Karpas-422 (cell line): ENCODE measurements around the gene TUBE1. TPM values are rescaled to one million over a fixed set of nuclear protein-coding genes. Genes with fewer than 3 reads are reported as not detected.
A peak's percentile ranks its signal among the peaks of the same experiment; 100 is the strongest.

Experiments used
- DNase-seq: peaks from one replicate; pipeline ENCODE4 v3.0.0-alpha.2; 2015
- H2AFZ ChIP-seq: fragments of 200-600 bp; sonication (generic); 2 replicates; pipeline ENCODE4 v1.6.1; 2014; ENCODE audit warnings: antibody characterized with exemption, low read length, mixed read lengths
- H3K27ac ChIP-seq: fragments of 200-600 bp; sonication (generic); 2 replicates; pipeline ENCODE4 v1.5.1; 2014; ENCODE audit warnings: mild to moderate bottlenecking, low read length, moderate library complexity
- H3K27me3 ChIP-seq: fragments of 200-600 bp; sonication (generic); 2 replicates; pipeline ENCODE4 v1.6.1; 2014; ENCODE audit warnings: low read length, mixed read lengths
- H3K36me3 ChIP-seq: fragments of 200-600 bp; sonication (generic); 2 replicates; pipeline ENCODE4 v1.6.1; 2014; ENCODE audit warnings: low read length, mixed read lengths; ENCODE audit not compliant: insufficient read depth
- H3K4me1 ChIP-seq: fragments of 200-600 bp; sonication (generic); 2 replicates; pipeline ENCODE4 v1.6.1; 2014; ENCODE audit warnings: mild to moderate bottlenecking, low read length, mixed read lengths
- H3K4me2 ChIP-seq: fragments of 200-600 bp; sonication (generic); 2 replicates; pipeline ENCODE4 v1.6.1; 2014; ENCODE audit warnings: low read length, low read depth, mild to moderate bottlenecking; ENCODE audit not compliant: poor library complexity, severe bottlenecking
- H3K4me3 ChIP-seq: fragments of 200-600 bp; sonication (generic); 2 replicates; pipeline ENCODE4 v1.5.1; 2014; ENCODE audit warnings: mild to moderate bottlenecking, antibody characterized with exemption, low read length, mixed read lengths
- H3K79me2 ChIP-seq: fragments of 200-600 bp; sonication (generic); 2 replicates; pipeline ENCODE4 v1.6.1; 2014; ENCODE audit warnings: mild to moderate bottlenecking, low read length, mixed read lengths
- H3K9ac ChIP-seq: fragments of 200-600 bp; sonication (generic); 2 replicates; pipeline ENCODE4 v1.6.0; 2014; ENCODE audit warnings: low read length
- H3K9me2 ChIP-seq: fragments of 200-600 bp; sonication (generic), shearing (Covaris generic); replicated peaks from 2 replicates; pipeline ENCODE4 v1.6.0; 2014; ENCODE audit warnings: mild to moderate bottlenecking, low read length, moderate library complexity; ENCODE audit not compliant: insufficient read depth
- H3K9me3 ChIP-seq: fragments of 300-700, 200-600 bp; sonication (generic); 2 replicates; pipeline ENCODE4 v1.6.1; 2014; ENCODE audit warnings: low read length, mixed read lengths
- H4K20me1 ChIP-seq: fragments of 200-600 bp; sonication (generic); 2 replicates; pipeline ENCODE4 v1.6.1; 2014; ENCODE audit warnings: mild to moderate bottlenecking, antibody characterized with exemption, low read length, low read depth; ENCODE audit not compliant: insufficient read depth
- total RNA-seq: library from RNA; depleted of rRNA; stranded (reverse); fragments of >200 nt; shearing (Covaris generic); gene quantifications from 2 replicates; pipeline ENCODE4 v1.2.3, GENCODE V29; 2014; ENCODE audit warnings: low replicate concordance

Gene TUBE1
- total RNA-seq, 1 experiment from 2014 or later = 110 TPM

DNA sequence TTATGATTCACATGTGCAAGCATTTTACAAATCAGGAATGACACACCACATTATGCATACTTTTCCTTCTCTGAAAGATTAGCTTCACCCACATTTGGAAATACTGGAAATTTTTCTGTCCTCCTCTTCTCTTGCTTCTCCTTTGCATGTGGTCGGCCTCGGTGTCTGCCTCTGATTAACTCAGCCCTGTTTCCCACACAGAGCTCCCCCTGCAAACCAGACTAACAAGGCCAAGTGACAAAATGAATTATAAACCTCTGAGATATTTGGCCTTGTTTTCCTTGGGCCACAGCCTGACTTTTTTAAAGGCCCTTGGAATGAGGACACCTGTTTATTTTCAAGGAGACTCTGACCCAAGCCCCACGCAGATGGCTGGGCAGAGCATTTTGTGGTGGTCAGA, 42.4 kb downstream of the TUBE1 start:
- no peak for DNase-seq
- Histone ChIP-seq H3K4me1 (peaks cover 15% of the 10 kb centered on the region), H3K79me2 (no peaks in the 10 kb centered on the region), H3K4me2 (no peak overlapping the region), H3K36me3 (no peaks in the 10 kb centered on the region), H3K27ac (no peak overlapping the region), H3K27me3 (no peaks in the 10 kb centered on the region; the same call in 1 of the 2 replicates), H3K9me3 (no peaks in the 10 kb centered on the region), H2AFZ (no peak overlapping the region), H3K4me3 (no peak overlapping the region), H3K9ac (no peak overlapping the region), H3K9me2 (no peaks in the 10 kb centered on the region), H4K20me1 (no peaks in the 10 kb centered on the region)

GRCh38 chr6:112044196-112044595, 43.1 kb downstream of the TUBE1 start:
- H3K9ac ChIP-seq = no peak overlapping the region
- H3K27ac ChIP-seq = no peak overlapping the region
- H3K9me3 ChIP-seq = no peaks in the 10 kb centered on the region
- H3K4me2 ChIP-seq = no peak overlapping the region
- H2AFZ ChIP-seq = no peak overlapping the region
- H3K36me3 ChIP-seq = no peaks in the 10 kb centered on the region
- no peaks in the 10 kb centered on the region; the same call in 1 of the 2 replicates for H3K27me3 ChIP-seq
- H3K4me3 ChIP-seq = no peak overlapping the region
- peaks cover 11% of the 10 kb centered on the region for H3K4me1 ChIP-seq
- H3K9me2 ChIP-seq = no peaks in the 10 kb centered on the region
- DNase-seq = no peak
- H3K79me2 ChIP-seq = no peaks in the 10 kb centered on the region
- H4K20me1 ChIP-seq = no peaks in the 10 kb centered on the region

DNA sequence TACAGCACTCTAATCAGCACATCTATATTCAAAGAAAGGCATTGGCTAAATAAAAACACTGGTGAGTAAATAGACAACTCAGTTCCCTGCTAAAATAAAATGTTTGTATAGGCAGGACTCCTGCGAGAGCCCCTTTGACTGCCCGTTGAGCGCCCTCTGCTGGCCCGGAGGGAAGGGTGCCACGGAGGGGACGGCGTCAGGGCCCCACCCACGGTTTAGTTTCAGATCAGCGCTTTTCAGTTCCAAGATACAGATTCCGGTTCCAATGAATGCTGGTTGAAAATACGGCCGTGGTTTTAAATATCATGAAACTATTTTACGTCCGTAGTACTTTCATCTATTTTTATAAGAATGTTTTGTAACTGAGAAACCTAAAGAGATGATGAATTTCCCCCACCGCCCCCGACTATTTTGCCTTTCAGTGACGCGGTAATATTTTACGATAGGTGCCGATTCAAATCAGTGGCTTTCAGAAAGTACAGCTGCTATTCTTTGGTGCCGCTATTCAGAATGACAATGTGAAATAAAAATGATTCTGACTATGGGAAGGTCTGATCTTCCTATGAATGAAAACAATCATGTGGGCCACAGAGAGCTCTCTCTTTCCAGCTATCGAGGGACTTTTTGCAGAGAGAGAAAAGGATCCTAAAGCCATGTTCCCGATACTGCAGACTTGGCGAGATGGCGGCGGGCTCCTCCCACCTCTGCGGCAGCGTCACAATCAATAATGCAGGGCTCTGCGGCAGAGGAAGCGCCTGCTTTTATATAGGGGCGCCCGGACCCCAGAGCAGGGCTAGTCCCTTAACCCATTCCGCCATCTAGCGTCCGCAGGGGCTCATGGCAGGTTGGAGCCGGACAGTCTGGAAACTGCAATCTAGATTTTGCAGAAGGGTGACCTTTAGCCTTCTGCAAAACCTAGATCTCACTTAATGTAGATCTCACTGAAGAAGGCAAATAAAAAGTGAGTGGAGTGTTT, 44.0 kb downstream of the TUBE1 start:
- Histone ChIP-seq H4K20me1 (no peaks in the 10 kb centered on the region), H3K9me3 (no peaks in the 10 kb centered on the region), H3K9ac (peak overlapping the region; percentile 69)

GRCh38 chr6:112041535-112041934, 45.7 kb downstream of the TUBE1 start:
- no peak overlapping the region for H3K4me2 ChIP-seq
- H3K9ac ChIP-seq = no peak overlapping the region
- no peak for DNase-seq
- H3K4me1 ChIP-seq = peaks cover 4% of the 10 kb centered on the region
- no peaks in the 10 kb centered on the region for H3K79me2 ChIP-seq
- H3K27me3 ChIP-seq = no peaks in the 10 kb centered on the region; the same call in 1 of the 2 replicates
- no peaks in the 10 kb centered on the region for H3K9me2 ChIP-seq
- no peak overlapping the region for H3K4me3 ChIP-seq
- H3K9me3 ChIP-seq = no peaks in the 10 kb centered on the region
- H3K27ac ChIP-seq = no peak overlapping the region
- no peaks in the 10 kb centered on the region for H3K36me3 ChIP-seq
- no peaks in the 10 kb centered on the region for H4K20me1 ChIP-seq
- H2AFZ ChIP-seq = no peak overlapping the region

More for the DNA sequence above, 44.0 kb downstream of the TUBE1 start:
- peak overlapping the region; percentile 73 for H2AFZ ChIP-seq
- peak overlapping the region; percentile 75 for H3K27ac ChIP-seq
- H3K4me1 ChIP-seq = peaks cover 4% of the 10 kb centered on the region
- H3K9me2 ChIP-seq = no peaks in the 10 kb centered on the region
- peak overlapping the region; percentile 68 for H3K4me3 ChIP-seq
- no peaks in the 10 kb centered on the region; the same call in 1 of the 2 replicates for H3K27me3 ChIP-seq
- DNase-seq = peak; percentile 98
- no peaks in the 10 kb centered on the region for H3K36me3 ChIP-seq
- peak overlapping the region; percentile 75 for H3K4me2 ChIP-seq
- no peaks in the 10 kb centered on the region for H3K79me2 ChIP-seq

GRCh38 chr6:112040956-112041355, 46.3 kb downstream of the TUBE1 start:
- H4K20me1 ChIP-seq = no peaks in the 10 kb centered on the region
- H3K9me2 ChIP-seq = no peaks in the 10 kb centered on the region
- H3K36me3 ChIP-seq = no peaks in the 10 kb centered on the region
- no peaks in the 10 kb centered on the region for H3K79me2 ChIP-seq
- no peak overlapping the region for H2AFZ ChIP-seq
- H3K27me3 ChIP-seq = no peaks in the 10 kb centered on the region; the same call in 1 of the 2 replicates
- H3K9me3 ChIP-seq = no peaks in the 10 kb centered on the region
- DNase-seq = no peak
- no peak overlapping the region for H3K27ac ChIP-seq
- H3K4me3 ChIP-seq = no peak overlapping the region
- no peak overlapping the region for H3K4me2 ChIP-seq
- H3K9ac ChIP-seq = no peak overlapping the region
- H3K4me1 ChIP-seq = peaks cover 4% of the 10 kb centered on the region

- Histone ChIP-seq H3K9ac (no peak overlapping the region), H3K27me3 (no peaks in the 10 kb centered on the region; the same call in 1 of the 2 replicates), H3K9me2 (no peaks in the 10 kb centered on the region), H3K4me2 (no peak overlapping the region), H3K4me3 (no peak overlapping the region), H3K9me3 (no peaks in the 10 kb centered on the region), H4K20me1 (no peaks in the 10 kb centered on the region), H3K79me2 (no peaks in the 10 kb centered on the region), H3K4me1 (peaks cover 4% of the 10 kb centered on the region), H3K27ac (no peak overlapping the region), H2AFZ (no peak overlapping the region), H3K36me3 (no peaks in the 10 kb centered on the region)
- no peak for DNase-seq
Measured at GRCh38 chr6:112039431-112039770, 47.9 kb downstream of the TUBE1 start.

DNA sequence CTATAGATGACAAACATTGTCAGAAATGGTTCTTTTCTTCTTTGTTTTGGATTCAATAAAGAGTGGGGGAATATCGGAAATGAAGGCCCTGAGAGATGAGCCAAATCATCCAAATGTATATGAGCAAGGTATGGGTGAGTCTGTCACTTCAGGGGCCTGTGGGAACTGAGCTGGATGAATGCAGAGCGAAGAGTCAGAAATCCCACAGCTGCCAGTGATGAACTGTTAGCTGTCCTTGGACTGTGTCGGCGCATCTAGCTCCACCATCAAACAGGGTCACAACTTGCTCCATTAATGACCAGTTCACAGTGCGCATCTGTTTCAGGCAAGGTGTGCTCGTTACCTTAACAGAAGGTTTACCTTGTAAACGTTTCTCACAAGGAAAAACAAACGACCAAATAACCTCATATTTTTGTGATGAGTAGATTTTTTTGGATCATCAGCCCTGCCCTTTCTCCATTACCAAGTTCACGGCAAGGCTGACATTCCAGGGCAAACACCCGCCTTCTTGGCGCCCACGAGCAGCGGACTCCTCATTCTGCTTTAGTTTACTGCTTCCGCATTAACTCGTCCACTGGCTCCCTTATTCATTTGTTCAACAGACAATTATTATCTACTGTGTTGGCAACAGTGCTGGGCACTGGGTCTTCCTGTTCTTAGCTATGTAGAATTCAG, 48.4 kb downstream of the TUBE1 start:
- H4K20me1 ChIP-seq = no peaks in the 10 kb centered on the region
- H2AFZ ChIP-seq = no peak overlapping the region
- H3K9me3 ChIP-seq = no peaks in the 10 kb centered on the region
- no peak overlapping the region for H3K4me2 ChIP-seq
- no peak overlapping the region for H3K27ac ChIP-seq
- no peak overlapping the region for H3K4me3 ChIP-seq
- H3K27me3 ChIP-seq = no peaks in the 10 kb centered on the region; the same call in 1 of the 2 replicates
- no peak overlapping the region for H3K9ac ChIP-seq
- peaks cover 4% of the 10 kb centered on the region for H3K4me1 ChIP-seq
- no peak for DNase-seq
- no peaks in the 10 kb centered on the region for H3K36me3 ChIP-seq
- no peaks in the 10 kb centered on the region for H3K79me2 ChIP-seq
- no peaks in the 10 kb centered on the region for H3K9me2 ChIP-seq

- no peak for DNase-seq
- no peak overlapping the region for H3K9ac ChIP-seq
Measured at GRCh38 chr6:112038268-112038667, 49.0 kb downstream of the TUBE1 start.

More at GRCh38 chr6:112038268-112038667, 49.0 kb downstream of the TUBE1 start:
- H3K4me2 ChIP-seq = no peak overlapping the region
- H3K27ac ChIP-seq = no peak overlapping the region
- peaks cover 4% of the 10 kb centered on the region for H3K4me1 ChIP-seq
- no peak overlapping the region for H2AFZ ChIP-seq
- no peak overlapping the region for H3K4me3 ChIP-seq
- H3K9me3 ChIP-seq = no peaks in the 10 kb centered on the region
- H3K9me2 ChIP-seq = no peaks in the 10 kb centered on the region
- no peaks in the 10 kb centered on the region for H3K36me3 ChIP-seq
- no peaks in the 10 kb centered on the region for H4K20me1 ChIP-seq
- H3K27me3 ChIP-seq = no peaks in the 10 kb centered on the region; the same call in 1 of the 2 replicates
- H3K79me2 ChIP-seq = no peaks in the 10 kb centered on the region
